Measurements from ENCODE around the gene ADSS1. TPM values are rescaled to one million over a fixed set of nuclear protein-coding genes. Genes with fewer than 3 reads are reported as not detected.

The ADSS1 gene
- total RNA-seq, 1 experiment from 2014 or later = 2.8 TPM

DNA sequence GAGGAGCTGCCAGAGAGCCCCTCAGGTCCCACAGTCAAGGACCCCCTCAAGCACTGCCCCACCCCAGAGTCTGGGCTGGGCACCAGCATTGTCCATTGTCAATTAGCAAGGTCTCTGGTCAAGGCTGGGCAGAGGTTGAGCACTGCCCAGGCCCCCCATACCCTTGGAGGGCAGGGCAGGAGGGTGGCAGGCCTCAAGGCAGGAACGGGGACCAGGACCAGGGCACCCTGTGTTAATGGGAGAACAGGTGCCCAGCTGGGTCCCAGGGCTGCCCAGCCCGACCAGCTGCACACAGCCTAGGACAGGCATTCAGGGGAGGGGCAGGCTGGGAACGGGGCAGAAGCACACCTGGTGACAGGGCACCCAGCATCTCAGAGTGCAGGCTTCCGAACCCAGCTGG is 47.3 kb downstream of the ADSS1 start:
- Histone ChIP-seq H3K36me3 (ENCODE audit: insufficient read depth, low read length) (peaks cover 43% of the 10 kb centered on the region), H3K9me3 (ENCODE audit: low read length) (peaks cover 7% of the 10 kb centered on the region; the same call in 1 of the 2 replicates), H3K9me2 (replicated peaks; ENCODE audit: insufficient read depth, low read length) (no peaks in the 10 kb centered on the region), H4K20me1 (ENCODE audit: insufficient read depth, low read depth, low read length) (no peaks in the 10 kb centered on the region), H3K4me3 (ENCODE audit: low read length) (no peak overlapping the region), H3K9ac (ENCODE audit: low read length) (no peak overlapping the region), H3K4me1 (ENCODE audit: low read length) (peaks cover 5% of the 10 kb centered on the region), H3K79me2 (ENCODE audit: low read length) (no peaks in the 10 kb centered on the region), H3K27ac (ENCODE audit: low read length) (no peak overlapping the region), H3K27me3 (ENCODE audit: low read length) (no peaks in the 10 kb centered on the region), H3K4me2 (ENCODE audit: low read depth, low read length, poor library complexity, severe bottlenecking) (no peak overlapping the region), H2AFZ (ENCODE audit: low read length) (no peak overlapping the region)
- DNase-seq = no peak

DNA sequence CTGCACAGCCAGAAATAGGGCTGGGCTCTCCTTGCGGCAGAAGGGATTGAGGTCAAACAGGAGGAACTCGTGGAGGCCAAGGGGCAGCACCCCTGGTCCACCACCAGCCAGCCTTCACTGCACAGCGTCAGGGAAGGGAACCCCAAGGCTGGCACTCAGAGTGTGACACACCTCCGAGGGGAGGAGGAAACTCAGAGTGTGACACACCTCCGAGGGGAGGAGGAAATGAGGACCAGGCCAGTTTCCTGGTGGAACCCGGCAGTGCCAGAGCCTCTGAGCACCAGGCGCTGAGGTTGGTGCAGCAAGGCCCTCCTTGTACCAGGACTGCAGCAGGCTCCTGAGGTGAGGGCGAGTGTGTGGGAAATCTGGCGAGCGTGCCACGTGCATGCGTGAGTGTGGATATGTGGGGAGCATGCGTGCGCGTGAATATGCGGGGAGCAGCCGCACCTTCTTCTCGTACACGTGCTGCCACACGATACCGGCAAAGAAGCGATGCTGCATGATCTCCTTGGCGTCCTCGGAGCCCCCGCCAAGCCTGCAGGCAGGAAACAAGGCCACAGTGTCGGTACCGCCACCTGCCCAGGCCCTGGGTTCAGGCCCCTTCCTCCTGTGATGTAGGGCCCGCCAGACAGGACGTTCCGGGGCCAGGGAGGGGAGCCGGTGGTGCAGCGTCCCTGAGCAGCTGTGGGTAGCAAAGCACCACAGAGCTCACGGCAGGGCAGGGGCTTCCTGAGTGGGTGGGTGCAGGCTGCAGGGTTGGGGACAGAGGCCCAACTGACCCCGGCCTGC is 48.1 kb downstream of the ADSS1 start:
- no peak overlapping the region for H3K4me3 ChIP-seq (ENCODE audit: low read length)
- 0 out of 2 replicates have a peak, but pooled peaks cover under 1% of the 10 kb centered on the region for H4K20me1 ChIP-seq (ENCODE audit: insufficient read depth, low read depth, low read length)
- H3K9me3 ChIP-seq (ENCODE audit: low read length) = peaks cover 7% of the 10 kb centered on the region; the same call in 1 of the 2 replicates
- H3K4me2 ChIP-seq (ENCODE audit: low read depth, low read length, poor library complexity, severe bottlenecking) = no peak overlapping the region
- DNase-seq = no peak
- H3K36me3 ChIP-seq (ENCODE audit: insufficient read depth, low read length) = peaks cover 50% of the 10 kb centered on the region
- H3K4me1 ChIP-seq (ENCODE audit: low read length) = peaks cover 5% of the 10 kb centered on the region
- no peak overlapping the region for H2AFZ ChIP-seq (ENCODE audit: low read length)
- H3K9me2 ChIP-seq (replicated peaks; ENCODE audit: insufficient read depth, low read length) = no peaks in the 10 kb centered on the region
- no peak overlapping the region for H3K9ac ChIP-seq (ENCODE audit: low read length)
- H3K79me2 ChIP-seq (ENCODE audit: low read length) = no peaks in the 10 kb centered on the region
- H3K27me3 ChIP-seq (ENCODE audit: low read length) = no peaks in the 10 kb centered on the region
- H3K27ac ChIP-seq (ENCODE audit: low read length) = no peak overlapping the region

DNA sequence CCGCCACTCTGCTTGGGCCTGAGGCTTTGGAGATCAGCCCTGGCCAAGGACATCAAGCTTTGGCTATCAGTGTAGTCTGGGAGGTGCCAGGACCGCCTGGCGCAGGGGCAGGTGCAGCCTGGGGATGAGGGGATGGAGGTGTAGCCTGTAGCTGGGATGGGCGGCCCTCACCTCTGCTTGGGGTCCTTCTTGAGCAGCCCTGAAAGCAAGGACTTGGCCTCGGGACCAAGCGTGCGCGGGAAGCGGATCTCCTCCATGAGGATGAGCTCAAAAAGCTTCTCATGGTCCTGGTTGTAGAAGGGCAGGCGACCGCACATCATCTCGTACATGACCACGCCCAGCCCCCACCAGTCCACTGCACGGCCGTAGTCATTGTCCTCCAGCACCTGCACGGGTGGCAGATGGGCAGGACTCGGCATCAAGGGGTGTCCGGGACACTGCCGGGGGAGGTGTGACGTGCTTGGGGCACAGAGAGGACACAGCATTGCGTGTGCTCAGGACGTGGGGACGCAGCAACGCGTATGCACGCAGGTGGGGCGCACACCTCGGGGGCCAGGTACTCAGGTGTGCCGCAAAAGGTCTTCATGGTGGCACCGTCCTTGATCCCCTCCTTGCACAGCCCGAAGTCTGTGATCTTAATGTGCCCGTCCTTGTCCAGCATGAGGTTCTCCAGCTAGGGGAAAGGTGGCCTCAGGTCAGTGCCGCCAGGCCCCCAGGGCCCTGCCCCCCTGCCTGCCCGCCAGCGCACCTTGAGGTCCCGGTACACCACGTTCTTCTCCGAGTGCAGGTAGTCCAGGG is 48.9 kb downstream of the ADSS1 start:
- Histone ChIP-seq H3K4me1 (ENCODE audit: low read length) (peaks cover 5% of the 10 kb centered on the region), H4K20me1 (ENCODE audit: insufficient read depth, low read depth, low read length) (0 out of 2 replicates have a peak, but pooled peaks cover 8% of the 10 kb centered on the region), H2AFZ (ENCODE audit: low read length) (no peak overlapping the region), H3K9ac (ENCODE audit: low read length) (no peak overlapping the region), H3K4me3 (ENCODE audit: low read length) (no peak overlapping the region), H3K9me3 (ENCODE audit: low read length) (peaks cover 7% of the 10 kb centered on the region; the same call in 1 of the 2 replicates), H3K79me2 (ENCODE audit: low read length) (no peaks in the 10 kb centered on the region), H3K36me3 (ENCODE audit: insufficient read depth, low read length) (peaks cover 58% of the 10 kb centered on the region), H3K4me2 (ENCODE audit: low read depth, low read length, poor library complexity, severe bottlenecking) (no peak overlapping the region), H3K27me3 (ENCODE audit: low read length) (no peaks in the 10 kb centered on the region), H3K9me2 (replicated peaks; ENCODE audit: insufficient read depth, low read length) (no peaks in the 10 kb centered on the region), H3K27ac (ENCODE audit: low read length) (no peak overlapping the region)
- DNase-seq = no peak

DNA sequence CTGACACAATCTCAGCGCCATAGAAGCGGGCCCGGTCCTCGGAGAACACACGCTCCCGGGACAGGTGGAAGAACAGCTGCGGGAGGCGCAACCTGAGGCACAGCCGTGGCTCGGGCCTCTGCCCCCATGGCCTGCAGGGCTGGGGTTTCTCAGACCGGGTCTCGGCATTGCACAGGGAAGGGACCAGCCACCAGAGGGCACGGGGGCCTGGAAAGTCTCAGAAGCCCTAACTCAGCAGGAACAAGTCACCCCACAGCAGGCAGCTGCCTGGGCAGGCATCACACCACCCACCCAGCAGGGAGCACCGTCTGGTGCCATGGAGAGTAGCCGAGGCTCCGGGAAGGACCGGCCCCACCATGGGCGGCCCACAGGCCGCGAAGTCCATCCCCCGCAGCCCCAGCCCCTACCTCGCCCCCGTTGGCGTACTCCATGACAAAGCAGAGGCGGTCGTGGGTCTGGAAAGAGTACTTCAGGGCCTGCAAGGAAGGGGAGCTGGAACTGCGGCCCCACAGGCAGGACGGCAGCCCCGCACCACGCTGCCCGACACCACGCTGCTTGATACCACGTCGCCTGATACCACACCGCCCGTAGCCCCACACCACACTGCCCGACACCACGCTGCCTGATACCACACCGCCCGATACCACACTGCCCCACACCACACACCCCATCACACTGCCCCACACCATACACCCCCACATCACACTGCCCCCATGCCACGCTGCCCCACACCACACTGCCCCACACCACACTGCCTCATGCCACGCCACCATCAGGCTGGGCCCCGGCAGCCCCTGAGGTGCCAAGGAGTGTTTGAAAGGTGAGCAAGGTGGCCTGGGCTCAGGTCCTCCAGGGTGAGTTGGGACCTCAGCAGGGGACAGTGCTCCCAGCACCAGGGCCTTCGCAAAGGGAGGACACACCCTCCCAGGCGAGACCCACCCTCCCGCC is 49.8 kb downstream of the ADSS1 start:
- Histone ChIP-seq H3K27ac (ENCODE audit: low read length) (no peak overlapping the region), H3K79me2 (ENCODE audit: low read length) (no peaks in the 10 kb centered on the region), H3K9me3 (ENCODE audit: low read length) (peaks cover 7% of the 10 kb centered on the region; the same call in 1 of the 2 replicates), H3K4me1 (ENCODE audit: low read length) (peaks cover 3% of the 10 kb centered on the region), H2AFZ (ENCODE audit: low read length) (no peak overlapping the region), H3K27me3 (ENCODE audit: low read length) (no peaks in the 10 kb centered on the region), H3K4me2 (ENCODE audit: low read depth, low read length, poor library complexity, severe bottlenecking) (no peak overlapping the region), H3K9me2 (replicated peaks; ENCODE audit: insufficient read depth, low read length) (no peaks in the 10 kb centered on the region), H4K20me1 (ENCODE audit: insufficient read depth, low read depth, low read length) (peaks cover 17% of the 10 kb centered on the region; the same call in 1 of the 2 replicates), H3K9ac (ENCODE audit: low read length) (no peak overlapping the region), H3K4me3 (ENCODE audit: low read length) (no peak overlapping the region), H3K36me3 (ENCODE audit: insufficient read depth, low read length) (peaks cover 59% of the 10 kb centered on the region)
- DNase-seq = no peak

DNA sequence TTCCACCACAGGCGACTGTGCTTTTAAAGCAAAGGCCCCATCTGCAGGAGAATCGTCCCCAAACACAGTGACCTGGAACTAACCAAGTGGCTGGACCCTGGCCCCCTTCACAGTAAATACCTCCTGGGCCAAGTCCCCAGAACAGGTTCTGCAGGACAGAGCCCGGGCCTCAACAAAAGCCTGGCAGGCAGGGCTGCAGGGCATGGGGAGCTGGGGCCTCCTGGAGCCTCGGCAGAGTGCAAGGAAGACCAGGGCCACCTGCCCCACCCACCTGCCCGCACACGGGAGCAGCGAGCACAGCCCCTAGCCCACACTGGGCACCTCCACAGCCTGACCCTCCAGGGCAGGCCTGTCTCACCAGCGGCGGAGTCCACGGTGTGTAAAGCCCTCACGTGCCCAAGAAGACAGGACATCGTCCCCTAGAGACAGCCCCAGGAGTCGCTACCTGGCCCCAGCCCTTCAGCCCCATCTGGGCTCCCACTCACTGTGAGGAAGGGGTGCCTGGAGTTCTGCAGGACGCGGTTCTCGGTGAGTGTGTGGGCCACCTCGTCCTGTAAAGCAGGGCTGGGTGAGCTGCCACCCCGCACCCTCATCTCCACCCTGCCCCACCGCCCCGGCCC is 50.5 kb downstream of the ADSS1 start:
- Histone ChIP-seq H3K4me1 (ENCODE audit: low read length) (no peaks in the 10 kb centered on the region), H3K27ac (ENCODE audit: low read length) (no peak overlapping the region), H3K9me2 (replicated peaks; ENCODE audit: insufficient read depth, low read length) (no peaks in the 10 kb centered on the region), H3K4me2 (ENCODE audit: low read depth, low read length, poor library complexity, severe bottlenecking) (no peak overlapping the region), H3K36me3 (ENCODE audit: insufficient read depth, low read length) (peaks cover 59% of the 10 kb centered on the region), H3K9me3 (ENCODE audit: low read length) (peaks cover 7% of the 10 kb centered on the region; the same call in 1 of the 2 replicates), H3K27me3 (ENCODE audit: low read length) (no peaks in the 10 kb centered on the region), H3K4me3 (ENCODE audit: low read length) (no peak overlapping the region), H3K9ac (ENCODE audit: low read length) (no peak overlapping the region), H2AFZ (ENCODE audit: low read length) (no peak overlapping the region), H3K79me2 (ENCODE audit: low read length) (no peaks in the 10 kb centered on the region), H4K20me1 (ENCODE audit: insufficient read depth, low read depth, low read length) (peaks cover 17% of the 10 kb centered on the region; the same call in 1 of the 2 replicates)
- DNase-seq = no peak

DNA sequence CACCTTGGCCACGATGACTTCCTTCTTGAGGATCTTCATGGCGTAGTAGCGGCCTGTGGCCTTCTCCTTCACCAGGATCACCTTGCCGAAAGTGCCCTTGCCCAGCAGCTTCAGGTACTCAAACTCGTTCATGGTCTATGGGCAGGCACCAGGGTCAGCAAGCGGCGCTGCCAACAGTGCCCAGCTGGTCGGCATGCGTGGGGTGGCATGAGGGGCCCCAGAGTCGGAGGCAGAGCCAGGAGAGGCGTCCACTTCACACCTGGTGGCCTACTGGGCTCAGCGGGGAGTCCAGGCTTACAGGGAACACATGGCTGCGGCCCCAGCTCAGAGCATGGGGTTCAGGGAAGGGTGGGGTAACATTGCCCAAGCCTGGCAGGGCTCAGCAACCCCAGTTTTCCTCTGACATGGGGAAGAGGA is 51.1 kb downstream of the ADSS1 start:
- Histone ChIP-seq H3K9me3 (ENCODE audit: low read length) (peaks cover 7% of the 10 kb centered on the region; the same call in 1 of the 2 replicates), H3K9ac (ENCODE audit: low read length) (no peak overlapping the region), H3K4me3 (ENCODE audit: low read length) (no peak overlapping the region), H3K4me1 (ENCODE audit: low read length) (no peaks in the 10 kb centered on the region), H3K9me2 (replicated peaks; ENCODE audit: insufficient read depth, low read length) (no peaks in the 10 kb centered on the region), H3K4me2 (ENCODE audit: low read depth, low read length, poor library complexity, severe bottlenecking) (no peak overlapping the region), H2AFZ (ENCODE audit: low read length) (no peak overlapping the region), H3K79me2 (ENCODE audit: low read length) (no peaks in the 10 kb centered on the region), H3K27me3 (ENCODE audit: low read length) (no peaks in the 10 kb centered on the region), H4K20me1 (ENCODE audit: insufficient read depth, low read depth, low read length) (peaks cover 17% of the 10 kb centered on the region; the same call in 1 of the 2 replicates), H3K36me3 (ENCODE audit: insufficient read depth, low read length) (peaks cover 59% of the 10 kb centered on the region), H3K27ac (ENCODE audit: low read length) (no peak overlapping the region)
- no peak for DNase-seq

DNA sequence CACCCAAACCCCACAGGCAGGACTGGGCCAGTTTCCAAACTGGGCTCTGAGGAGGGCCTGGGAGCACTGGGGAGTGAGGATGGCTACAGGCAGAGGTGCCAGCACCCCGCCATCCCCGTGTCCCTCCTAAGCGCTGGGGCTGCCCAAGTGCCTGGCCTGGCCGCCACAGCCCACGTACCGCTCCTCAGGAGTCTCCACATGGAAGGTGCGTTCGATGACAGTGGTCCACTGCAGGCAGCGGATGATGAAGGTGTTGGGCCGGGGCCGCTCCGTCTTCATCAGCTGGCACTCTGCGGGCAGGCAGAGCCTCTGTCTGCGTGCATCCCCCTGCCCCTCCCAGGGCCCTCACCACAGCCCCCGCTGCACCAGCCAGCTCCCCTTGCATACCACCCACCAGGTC is 52.5 kb downstream of the ADSS1 start:
- Histone ChIP-seq H3K27me3 (ENCODE audit: low read length) (no peaks in the 10 kb centered on the region), H4K20me1 (ENCODE audit: insufficient read depth, low read depth, low read length) (peaks cover 19% of the 10 kb centered on the region; the same call in 1 of the 2 replicates), H3K9me2 (replicated peaks; ENCODE audit: insufficient read depth, low read length) (no peaks in the 10 kb centered on the region), H3K36me3 (ENCODE audit: insufficient read depth, low read length) (peaks cover 50% of the 10 kb centered on the region), H2AFZ (ENCODE audit: low read length) (no peak overlapping the region), H3K79me2 (ENCODE audit: low read length) (no peaks in the 10 kb centered on the region), H3K4me3 (ENCODE audit: low read length) (no peak overlapping the region), H3K9me3 (ENCODE audit: low read length) (peaks cover 3% of the 10 kb centered on the region; the same call in 1 of the 2 replicates), H3K4me2 (ENCODE audit: low read depth, low read length, poor library complexity, severe bottlenecking) (no peak overlapping the region), H3K4me1 (ENCODE audit: low read length) (no peaks in the 10 kb centered on the region), H3K9ac (ENCODE audit: low read length) (no peak overlapping the region), H3K27ac (ENCODE audit: low read length) (no peak overlapping the region)
- DNase-seq = no peak

All from Karpas-422 (cell line).